ENCODE measurements around the gene TMEM143.

DNA sequence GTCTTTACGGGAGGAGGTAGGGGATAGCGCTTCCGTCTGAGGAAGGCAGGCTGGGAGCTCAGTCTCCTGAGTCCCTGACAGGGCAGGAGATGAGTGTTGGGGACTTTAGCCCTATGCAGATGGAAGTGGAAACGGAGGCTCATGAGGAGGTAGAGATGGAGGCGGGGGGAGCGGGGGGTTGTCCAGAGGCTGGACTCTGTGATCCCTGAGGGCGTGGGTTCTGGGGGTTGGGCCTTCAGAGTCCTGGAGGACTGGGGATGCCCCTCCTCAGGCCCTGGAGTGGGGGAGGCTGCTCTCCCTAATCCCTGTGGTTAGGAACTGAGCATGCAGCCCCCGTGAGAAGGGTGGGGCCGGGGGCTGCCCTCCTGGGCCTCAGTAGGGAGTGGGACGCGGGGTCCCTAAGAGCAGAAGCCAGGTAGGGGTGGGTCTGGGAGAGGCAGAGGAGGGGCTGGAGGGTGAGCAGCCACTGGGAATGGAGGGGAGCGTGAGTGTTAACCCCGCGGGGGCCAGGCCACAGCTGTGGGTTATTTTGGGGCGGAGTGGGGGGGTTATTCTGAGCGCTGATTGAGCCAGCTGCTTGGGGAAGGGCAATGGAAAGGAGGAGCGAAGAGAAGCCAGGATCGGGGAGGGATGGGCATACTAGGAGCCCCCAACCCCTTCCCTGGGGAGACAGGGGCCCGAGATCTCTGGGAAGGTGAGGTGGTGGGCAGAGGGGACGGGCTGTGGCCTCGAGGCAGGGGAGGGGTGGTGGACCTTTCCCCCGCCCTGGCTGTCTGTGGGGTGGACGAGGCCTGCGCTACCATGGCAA lies 32.5 kb upstream of the TMEM143 start:
- no peak for TF ChIP-seq EZH2 (IDR thresholded peaks at IDR 0.05; ENCODE audit: low read depth)
- TF ChIP-seq, protein P1, sequence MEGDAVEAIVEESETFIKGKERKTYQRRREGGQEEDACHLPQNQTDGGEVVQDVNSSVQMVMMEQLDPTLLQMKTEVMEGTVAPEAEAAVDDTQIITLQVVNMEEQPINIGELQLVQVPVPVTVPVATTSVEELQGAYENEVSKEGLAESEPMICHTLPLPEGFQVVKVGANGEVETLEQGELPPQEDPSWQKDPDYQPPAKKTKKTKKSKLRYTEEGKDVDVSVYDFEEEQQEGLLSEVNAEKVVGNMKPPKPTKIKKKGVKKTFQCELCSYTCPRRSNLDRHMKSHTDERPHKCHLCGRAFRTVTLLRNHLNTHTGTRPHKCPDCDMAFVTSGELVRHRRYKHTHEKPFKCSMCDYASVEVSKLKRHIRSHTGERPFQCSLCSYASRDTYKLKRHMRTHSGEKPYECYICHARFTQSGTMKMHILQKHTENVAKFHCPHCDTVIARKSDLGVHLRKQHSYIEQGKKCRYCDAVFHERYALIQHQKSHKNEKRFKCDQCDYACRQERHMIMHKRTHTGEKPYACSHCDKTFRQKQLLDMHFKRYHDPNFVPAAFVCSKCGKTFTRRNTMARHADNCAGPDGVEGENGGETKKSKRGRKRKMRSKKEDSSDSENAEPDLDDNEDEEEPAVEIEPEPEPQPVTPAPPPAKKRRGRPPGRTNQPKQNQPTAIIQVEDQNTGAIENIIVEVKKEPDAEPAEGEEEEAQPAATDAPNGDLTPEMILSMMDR (conservative IDR thresholded peaks at IDR 0.05), result no peak
